ENCODE measurements around the gene CCSER2. TPM values are rescaled to one million over a fixed set of nuclear protein-coding genes. Genes with fewer than 3 reads are reported as not detected.
"Not testable (repeated sequence)": the region's sequence is repeated elsewhere in the genome, so short reads cannot be mapped to it uniquely, and the experiment has no call there.

The CCSER2 gene
- total RNA-seq, 2 experiments from 2014 or later = 77.8 to 78.8 TPM

GRCh38 chr10:84317174-84317573, 11.2 kb upstream of the CCSER2 start:
- H3K27ac Mint-ChIP-seq = no peak overlapping the region
- ATAC-seq (no peak), DNase-seq (no peak)
- H3K36me3 Mint-ChIP-seq (ENCODE audit: low read depth) = no peaks in the 10 kb centered on the region
- CTCF ChIA-PET = interaction anchor here (0.6 to 2.4 kb wide), 6 partner anchors 11 to 220 kb away, joined by 3 to 6 read pairs (median 3); partner anchors contain the start of gene CCSER2
- H3K9me3 Mint-ChIP-seq (ENCODE audit: insufficient read depth) = no peaks in the 10 kb centered on the region
- H3K4me3 Mint-ChIP-seq = no peak overlapping the region
- H3K4me1 Mint-ChIP-seq (ENCODE audit: low read depth) = peaks cover 27% of the 10 kb centered on the region
- POLR2A ChIA-PET = no interaction called here
- H3K27me3 Mint-ChIP-seq (ENCODE audit: low read depth) = peaks cover 8% of the 10 kb centered on the region

GRCh38 chr10:84321902-84322301, 6.5 kb upstream of the CCSER2 start:
- Mint-ChIP-seq H3K4me3 (no peak overlapping the region), H3K27me3 (ENCODE audit: low read depth) (peaks cover 11% of the 10 kb centered on the region), H3K9me3 (ENCODE audit: insufficient read depth) (no peaks in the 10 kb centered on the region), H3K27ac (no peak overlapping the region), H3K4me1 (ENCODE audit: low read depth) (peaks cover 8% of the 10 kb centered on the region), H3K36me3 (ENCODE audit: low read depth) (no peaks in the 10 kb centered on the region)
- no peak for DNase-seq
- ChIA-PET CTCF (no interaction called here), POLR2A (no interaction called here)
- ATAC-seq = no peak

GRCh38 chr10:84323566-84323965, 4.8 kb upstream of the CCSER2 start:
- ATAC-seq; H3K4me3 Mint-ChIP-seq; H3K9me3 Mint-ChIP-seq (ENCODE audit: insufficient read depth); POLR2A ChIA-PET; H3K4me1 Mint-ChIP-seq (ENCODE audit: low read depth); DNase-seq; H3K36me3 Mint-ChIP-seq (ENCODE audit: low read depth); H3K27ac Mint-ChIP-seq: not testable (repeated sequence)
- CTCF ChIA-PET = interaction anchor here (1.2 kb wide), 1 partner anchor 56 kb away, joined by 4 read pairs; no protein-coding TSS in a partner anchor
- H3K27me3 Mint-ChIP-seq (ENCODE audit: low read depth) = peaks cover 11% of the 10 kb centered on the region

GRCh38 chr10:84326995-84327394, 1.4 kb upstream of the CCSER2 start:
- CTCF ChIA-PET = interaction anchor here (1.0 to 3.0 kb wide), 3 partner anchors 43 to 210 kb away, joined by 3 to 28 read pairs (median 3); no protein-coding TSS in a partner anchor
- H3K4me1 Mint-ChIP-seq (ENCODE audit: low read depth) = peaks cover 29% of the 10 kb centered on the region
- DNase-seq; ATAC-seq; H3K9me3 Mint-ChIP-seq (ENCODE audit: insufficient read depth); H3K27me3 Mint-ChIP-seq (ENCODE audit: low read depth); H3K4me3 Mint-ChIP-seq; H3K27ac Mint-ChIP-seq; POLR2A ChIA-PET: not testable (repeated sequence)
- peaks cover 17% of the 10 kb centered on the region for H3K36me3 Mint-ChIP-seq (ENCODE audit: low read depth)

- peak overlapping the region; percentile 82 for H3K4me3 Mint-ChIP-seq
- peak overlapping the region; percentile 92 for H3K27ac Mint-ChIP-seq
- H3K9me3 Mint-ChIP-seq (ENCODE audit: insufficient read depth) = no peaks in the 10 kb centered on the region
- peak; percentile 41 for ATAC-seq
- H3K27me3 Mint-ChIP-seq (ENCODE audit: low read depth) = peaks cover 3% of the 10 kb centered on the region
- CTCF ChIA-PET = interaction anchor here (0.7 to 3.0 kb wide), 11 partner anchors 13 to 209 kb away, joined by 3 to 28 read pairs (median 3); no protein-coding TSS in a partner anchor
- peaks cover 40% of the 10 kb centered on the region for H3K4me1 Mint-ChIP-seq (ENCODE audit: low read depth)
- peak; percentile 79 for DNase-seq
- H3K36me3 Mint-ChIP-seq (ENCODE audit: low read depth) = peaks cover 17% of the 10 kb centered on the region
- POLR2A ChIA-PET = interaction anchor here (0.6 to 2.3 kb wide), 9 partner anchors 13 to 1712 kb away, joined by 3 to 11 read pairs (median 5); partner anchors contain the start of gene GHITM
These were observed 815 bp downstream of the CCSER2 start for GRCh38 chr10:84329196-84329611.

- H3K4me3 Mint-ChIP-seq = peak overlapping the region; percentile 82
- peak overlapping the region; percentile 92 for H3K27ac Mint-ChIP-seq
- DNase-seq (peak; percentile 42), ATAC-seq (peak; percentile 11)
- CTCF ChIA-PET = interaction anchor here (0.9 to 3.0 kb wide), 4 partner anchors 12 to 207 kb away, joined by 3 to 28 read pairs (median 6); no protein-coding TSS in a partner anchor
- H3K27me3 Mint-ChIP-seq (ENCODE audit: low read depth) = peaks cover 3% of the 10 kb centered on the region
- no peaks in the 10 kb centered on the region for H3K9me3 Mint-ChIP-seq (ENCODE audit: insufficient read depth)
- H3K4me1 Mint-ChIP-seq (ENCODE audit: low read depth) = peaks cover 49% of the 10 kb centered on the region
- H3K36me3 Mint-ChIP-seq (ENCODE audit: low read depth) = peaks cover 18% of the 10 kb centered on the region
- POLR2A ChIA-PET = interaction anchor here (0.8 to 2.3 kb wide), 9 partner anchors 11 to 191 kb away, joined by 3 to 11 read pairs (median 5); partner anchors contain the start of gene GHITM
These were observed 1.7 kb downstream of the CCSER2 start for GRCh38 chr10:84329986-84330651.

- DNase-seq = no peak
- peaks cover 49% of the 10 kb centered on the region for H3K4me1 Mint-ChIP-seq (ENCODE audit: low read depth)
These were observed 2.7 kb downstream of the CCSER2 start for GRCh38 chr10:84331091-84331490.

GRCh38 chr10:84333864-84334451, 5.6 kb downstream of the CCSER2 start:
- DNase-seq (peak; percentile 79), ATAC-seq (peak; percentile 81)
- H3K9me3 Mint-ChIP-seq (ENCODE audit: insufficient read depth) = no peaks in the 10 kb centered on the region
- no peaks in the 10 kb centered on the region for H3K27me3 Mint-ChIP-seq (ENCODE audit: low read depth)
- H3K4me3 Mint-ChIP-seq = peak overlapping the region; percentile 53
- peaks cover 49% of the 10 kb centered on the region for H3K4me1 Mint-ChIP-seq (ENCODE audit: low read depth)
- H3K36me3 Mint-ChIP-seq (ENCODE audit: low read depth) = peaks cover 21% of the 10 kb centered on the region
- H3K27ac Mint-ChIP-seq = peak overlapping the region; percentile 81
- ChIA-PET CTCF (interaction anchor here (0.8 to 5.3 kb wide), 13 partner anchors 9 to 207 kb away, joined by 3 to 58 read pairs (median 6); no protein-coding TSS in a partner anchor), POLR2A (interaction anchor here (1.1 to 1.2 kb wide), 2 partner anchors 16 to 18 kb away, joined by 4 to 5 read pairs; no protein-coding TSS in a partner anchor)

More at GRCh38 chr10:84331091-84331490, 2.7 kb downstream of the CCSER2 start:
- peak overlapping the region; percentile 92 for H3K27ac Mint-ChIP-seq
- H3K27me3 Mint-ChIP-seq (ENCODE audit: low read depth) = no peaks in the 10 kb centered on the region
- POLR2A ChIA-PET = interaction anchor here (0.6 to 1.9 kb wide), 3 partner anchors 8 to 66 kb away, joined by 3 to 7 read pairs (median 4); no protein-coding TSS in a partner anchor
- peaks cover 18% of the 10 kb centered on the region for H3K36me3 Mint-ChIP-seq (ENCODE audit: low read depth)
- no peaks in the 10 kb centered on the region for H3K9me3 Mint-ChIP-seq (ENCODE audit: insufficient read depth)
- CTCF ChIA-PET = interaction anchor here (2.2 kb wide), 1 partner anchor 21 kb away, joined by 9 read pairs; no protein-coding TSS in a partner anchor
- peak overlapping the region; percentile 82 for H3K4me3 Mint-ChIP-seq
- ATAC-seq = no peak

GRCh38 chr10:84334811-84335210, 6.4 kb downstream of the CCSER2 start:
- H3K27me3 Mint-ChIP-seq (ENCODE audit: low read depth) = no peaks in the 10 kb centered on the region
- peaks cover 49% of the 10 kb centered on the region for H3K4me1 Mint-ChIP-seq (ENCODE audit: low read depth)
- CTCF ChIA-PET = interaction anchor here (0.9 to 5.3 kb wide), 10 partner anchors 8 to 203 kb away, joined by 3 to 58 read pairs (median 6); no protein-coding TSS in a partner anchor
- DNase-seq = no peak
- peak overlapping the region; percentile 76 for H3K27ac Mint-ChIP-seq
- H3K36me3 Mint-ChIP-seq (ENCODE audit: low read depth) = peaks cover 18% of the 10 kb centered on the region
- no peak for ATAC-seq
- no peak overlapping the region for H3K4me3 Mint-ChIP-seq
- H3K9me3 Mint-ChIP-seq (ENCODE audit: insufficient read depth) = no peaks in the 10 kb centered on the region
- POLR2A ChIA-PET = interaction anchor here (1.1 to 1.2 kb wide), 2 partner anchors 15 to 17 kb away, joined by 4 to 5 read pairs; no protein-coding TSS in a partner anchor

GRCh38 chr10:84335516-84335915, 7.1 kb downstream of the CCSER2 start:
- Mint-ChIP-seq H3K27me3 (ENCODE audit: low read depth) (no peaks in the 10 kb centered on the region), H3K9me3 (ENCODE audit: insufficient read depth) (no peaks in the 10 kb centered on the region), H3K27ac (no peak overlapping the region), H3K4me3 (no peak overlapping the region), H3K4me1 (ENCODE audit: low read depth) (peaks cover 49% of the 10 kb centered on the region), H3K36me3 (ENCODE audit: low read depth) (peaks cover 15% of the 10 kb centered on the region)
- ATAC-seq (no peak), DNase-seq (no peak)
- POLR2A ChIA-PET = interaction anchor here (0.6 to 1.3 kb wide), 2 partner anchors 9 to 62 kb away, joined by 3 read pairs; no protein-coding TSS in a partner anchor
- CTCF ChIA-PET = interaction anchor here (0.9 to 5.3 kb wide), 6 partner anchors 9 to 202 kb away, joined by 3 to 58 read pairs (median 12); no protein-coding TSS in a partner anchor

GRCh38 chr10:84336406-84337090, 8.2 kb downstream of the CCSER2 start:
- peaks cover 13% of the 10 kb centered on the region for H3K36me3 Mint-ChIP-seq (ENCODE audit: low read depth)
- CTCF ChIA-PET = interaction anchor here (1.1 to 5.3 kb wide), 4 partner anchors 16 to 201 kb away, joined by 3 to 58 read pairs (median 6); no protein-coding TSS in a partner anchor
- POLR2A ChIA-PET = interaction anchor here (1.3 kb wide), 1 partner anchor 8 kb away, joined by 3 read pairs; no protein-coding TSS in a partner anchor
- no peak overlapping the region for H3K27ac Mint-ChIP-seq
- H3K9me3 Mint-ChIP-seq (ENCODE audit: insufficient read depth) = no peaks in the 10 kb centered on the region
- H3K4me3 Mint-ChIP-seq = no peak overlapping the region
- peaks cover 47% of the 10 kb centered on the region for H3K4me1 Mint-ChIP-seq (ENCODE audit: low read depth)
- no peak for DNase-seq
- no peaks in the 10 kb centered on the region for H3K27me3 Mint-ChIP-seq (ENCODE audit: low read depth)
- ATAC-seq = no peak
